Measurements from ENCODE around the gene OR8D1.

DNA sequence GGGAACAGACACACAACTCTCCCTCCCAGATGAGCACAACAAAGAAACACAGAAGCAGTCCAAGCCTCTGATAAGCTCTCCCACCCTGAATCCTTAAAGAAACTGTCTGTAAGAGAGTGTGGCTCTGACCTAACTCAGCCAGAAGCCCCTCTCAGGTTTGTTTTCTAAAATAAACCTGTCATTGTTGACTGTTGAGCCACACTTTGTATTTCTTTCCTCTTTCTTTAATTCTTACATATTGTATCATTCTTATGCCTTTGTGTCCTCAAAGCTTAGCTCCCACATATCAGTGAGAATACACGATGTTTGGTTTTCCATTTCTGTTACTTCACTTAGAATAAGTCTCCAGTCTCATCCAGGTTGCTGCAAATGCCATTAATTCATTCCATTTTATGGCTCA lies 14.0 kb upstream of the OR8D1 start:
- TF ChIP-seq, protein P1, sequence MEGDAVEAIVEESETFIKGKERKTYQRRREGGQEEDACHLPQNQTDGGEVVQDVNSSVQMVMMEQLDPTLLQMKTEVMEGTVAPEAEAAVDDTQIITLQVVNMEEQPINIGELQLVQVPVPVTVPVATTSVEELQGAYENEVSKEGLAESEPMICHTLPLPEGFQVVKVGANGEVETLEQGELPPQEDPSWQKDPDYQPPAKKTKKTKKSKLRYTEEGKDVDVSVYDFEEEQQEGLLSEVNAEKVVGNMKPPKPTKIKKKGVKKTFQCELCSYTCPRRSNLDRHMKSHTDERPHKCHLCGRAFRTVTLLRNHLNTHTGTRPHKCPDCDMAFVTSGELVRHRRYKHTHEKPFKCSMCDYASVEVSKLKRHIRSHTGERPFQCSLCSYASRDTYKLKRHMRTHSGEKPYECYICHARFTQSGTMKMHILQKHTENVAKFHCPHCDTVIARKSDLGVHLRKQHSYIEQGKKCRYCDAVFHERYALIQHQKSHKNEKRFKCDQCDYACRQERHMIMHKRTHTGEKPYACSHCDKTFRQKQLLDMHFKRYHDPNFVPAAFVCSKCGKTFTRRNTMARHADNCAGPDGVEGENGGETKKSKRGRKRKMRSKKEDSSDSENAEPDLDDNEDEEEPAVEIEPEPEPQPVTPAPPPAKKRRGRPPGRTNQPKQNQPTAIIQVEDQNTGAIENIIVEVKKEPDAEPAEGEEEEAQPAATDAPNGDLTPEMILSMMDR (IDR thresholded peaks at IDR 0.05) = no peak
- no peak for TF ChIP-seq POLR2A (IDR thresholded peaks at IDR 0.05)
